Smooth muscle cell (in vitro differentiated cells): Measurements from ENCODE around the gene ABCC5. TPM values are rescaled to one million over a fixed set of nuclear protein-coding genes. Genes with fewer than 3 reads are reported as not detected.
"Not testable (repeated sequence)": the region's sequence is repeated elsewhere in the genome, so short reads cannot be mapped to it uniquely, and the experiment has no call there.

Source experiments
- DNase-seq: peaks from one replicate; lab custom pipeline; 2025; ENCODE audit not compliant: unreplicated experiment; lab: John Stamatoyannopoulos, UW
- H2AFZ ChIP-seq: fragments of 200-600 bp; sonication (generic); 2 replicates; pipeline ENCODE4 v1.6.0; 2016; ENCODE audit warnings: antibody characterized with exemption, low read depth, mild to moderate bottlenecking
- H3F3A ChIP-seq: fragments of 200-600 bp; sonication (generic); 2 replicates; pipeline ENCODE4 v1.6.0; 2017; ENCODE audit warnings: antibody characterized with exemption, low read depth
- H3K27ac ChIP-seq: fragments of 200-600 bp; sonication (generic); 2 replicates; pipeline ENCODE4 v1.5.1; 2016; ENCODE audit warnings: low read depth, mild to moderate bottlenecking
- H3K27me3 ChIP-seq: fragments of 200-600 bp; sonication (generic); 2 replicates; pipeline ENCODE4 v1.6.1; 2016; ENCODE audit warnings: low read depth, mild to moderate bottlenecking
- H3K36me3 ChIP-seq: fragments of 200-600 bp; sonication (generic); 2 replicates; pipeline ENCODE4 v1.5.1; 2016; ENCODE audit warnings: low read depth
- H3K4me1 ChIP-seq: fragments of 200-600 bp; sonication (generic); 2 replicates; pipeline ENCODE4 v1.5.1; 2016; ENCODE audit warnings: low read depth
- H3K4me2 ChIP-seq: fragments of 200-600 bp; sonication (generic); 2 replicates; pipeline ENCODE4 v1.6.0; 2016; ENCODE audit warnings: mild to moderate bottlenecking
- H3K4me3 ChIP-seq: fragments of 200-600 bp; sonication (generic); 2 replicates; pipeline ENCODE4 v1.5.1; 2016; ENCODE audit warnings: mild to moderate bottlenecking
- H3K79me2 ChIP-seq: fragments of 200-600 bp; sonication (generic); 2 replicates; pipeline ENCODE4 v1.6.0; 2016; ENCODE audit warnings: low read depth, mild to moderate bottlenecking
- H3K9ac ChIP-seq: fragments of 200-600 bp; sonication (generic); 2 replicates; pipeline ENCODE4 v1.6.0; 2016; ENCODE audit warnings: low read depth
- H3K9me3 ChIP-seq: fragments of 200-600 bp; sonication (generic); replicated peaks from 2 replicates; pipeline ENCODE4 v1.5.1; 2016; ENCODE audit warnings: low read depth
- H4K20me1 ChIP-seq: fragments of 200-600 bp; sonication (generic); 2 replicates; pipeline ENCODE4 v1.6.0; 2016; ENCODE audit warnings: low read depth
- CTCF ChIP-seq: fragments of 200-600 bp; sonication (generic); IDR thresholded peaks from 2 replicates; pipeline ENCODE4 v1.5.1; 2017; ENCODE audit warnings: borderline replicate concordance, mild to moderate bottlenecking, antibody characterized with exemption; ENCODE audit not compliant: insufficient read depth, poor library complexity, severe bottlenecking
- WGBS: methylation state at CpG from one replicate; pipeline ENCODE4 v1.1.7; 2016; ENCODE audit warnings: low lambda C conversion rate; 5-methylcytosine and 5-hydroxymethylcytosine counted together
- polyA plus RNA-seq: library from polyadenylated mRNA; unstranded; fragments of >200 nt; fragmentation: Nextera tagmentation; extraction: Ambion mirVana; gene quantifications from 2 replicates; pipeline ENCODE4 v1.2.1, GENCODE V29; 2016
- total RNA-seq: library from RNA; depleted of rRNA; stranded (reverse); fragments of >200 nt; gene quantifications from 2 replicates; pipeline ENCODE4 v1.2.3, GENCODE V29; 2014

The ABCC5 gene
- total and polyA plus RNA-seq, 2 experiments from 2014 or later = 18.2 to 20.0 TPM

DNA sequence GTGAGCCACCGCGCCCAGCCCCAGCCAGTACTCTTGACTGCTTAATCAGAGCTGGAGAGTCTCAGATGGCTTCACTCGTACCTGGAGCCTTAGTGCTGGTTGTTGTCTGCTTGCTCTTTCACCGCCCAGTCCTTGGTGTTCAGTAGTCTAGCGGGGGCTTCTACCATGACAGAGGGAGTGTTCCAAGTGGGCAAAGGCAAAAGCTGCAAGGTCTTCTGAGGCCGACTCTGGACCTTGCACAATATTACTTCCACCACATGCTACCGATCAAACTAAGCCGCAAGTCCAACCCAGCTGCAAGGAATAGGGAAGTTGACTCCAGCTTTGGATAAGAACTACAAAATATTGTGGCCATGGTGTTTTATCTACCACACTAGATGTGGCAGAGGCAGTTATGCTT lies 139.6 kb downstream of the ABCC5 start:
- TF ChIP-seq CTCF = no peak
- 98% methylated on average over 8 of the region's 8 CpGs for WGBS
- Histone ChIP-seq H3K9me3 (no peaks in the 10 kb centered on the region), H3K27ac (no peak overlapping the region), H3F3A (no peaks in the 10 kb centered on the region), H3K4me1 (peaks cover 8% of the 10 kb centered on the region), H3K79me2 (peaks cover 97% of the 10 kb centered on the region), H3K27me3 (no peaks in the 10 kb centered on the region), H2AFZ (no peak overlapping the region), H3K9ac (no peak overlapping the region), H3K4me3 (no peak overlapping the region), H4K20me1 (peaks cover 97% of the 10 kb centered on the region), H3K36me3 (no peaks in the 10 kb centered on the region), H3K4me2 (no peak overlapping the region)
- no peak for DNase-seq

- H3K79me2 ChIP-seq = peaks cover 97% of the 10 kb centered on the region
- not testable (repeated sequence) for H2AFZ ChIP-seq, H3F3A ChIP-seq, H3K4me1 ChIP-seq, H3K27me3 ChIP-seq, H3K27ac ChIP-seq, H3K4me2 ChIP-seq, H3K9me3 ChIP-seq, H3K9ac ChIP-seq, H3K4me3 ChIP-seq, DNase-seq, H3K36me3 ChIP-seq
- 82% methylated on average over 5 of the region's 5 CpGs for WGBS
- peaks cover 98% of the 10 kb centered on the region for H4K20me1 ChIP-seq
Observed at GRCh38 chr3:183877227-183877626, 140.5 kb downstream of the ABCC5 start.

DNA sequence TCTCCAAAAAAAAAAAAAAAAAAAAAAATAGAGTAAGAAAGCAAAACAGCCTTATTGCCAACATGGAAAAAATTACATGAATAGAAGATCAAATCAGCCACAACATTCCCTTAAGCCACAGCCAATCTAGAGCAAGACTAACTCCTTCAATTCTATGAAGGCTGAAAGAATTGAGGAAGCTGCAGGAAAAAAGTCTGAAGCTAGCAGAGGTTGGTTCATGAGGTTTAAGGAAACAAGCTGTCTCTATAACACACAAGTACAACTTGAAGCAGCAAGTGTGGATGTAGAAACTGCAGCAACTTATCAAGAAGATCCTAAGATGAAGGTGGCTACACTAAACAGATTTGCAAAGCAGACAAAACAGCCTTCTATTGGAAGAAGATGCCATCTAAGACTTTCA lies 142.3 kb downstream of the ABCC5 start:
- Histone ChIP-seq H3K4me2 (no peak overlapping the region), H3K4me1 (no peaks in the 10 kb centered on the region), H3K9me3 (no peaks in the 10 kb centered on the region), H3F3A (no peaks in the 10 kb centered on the region), H2AFZ (no peak overlapping the region), H3K9ac (no peak overlapping the region), H3K27me3 (no peaks in the 10 kb centered on the region), H3K36me3 (no peaks in the 10 kb centered on the region), H3K4me3 (no peak overlapping the region), H3K79me2 (peaks cover 98% of the 10 kb centered on the region), H4K20me1 (peaks cover 100% of the 10 kb centered on the region), H3K27ac (no peak overlapping the region)
- TF ChIP-seq CTCF = no peak
- no peak for DNase-seq

DNA sequence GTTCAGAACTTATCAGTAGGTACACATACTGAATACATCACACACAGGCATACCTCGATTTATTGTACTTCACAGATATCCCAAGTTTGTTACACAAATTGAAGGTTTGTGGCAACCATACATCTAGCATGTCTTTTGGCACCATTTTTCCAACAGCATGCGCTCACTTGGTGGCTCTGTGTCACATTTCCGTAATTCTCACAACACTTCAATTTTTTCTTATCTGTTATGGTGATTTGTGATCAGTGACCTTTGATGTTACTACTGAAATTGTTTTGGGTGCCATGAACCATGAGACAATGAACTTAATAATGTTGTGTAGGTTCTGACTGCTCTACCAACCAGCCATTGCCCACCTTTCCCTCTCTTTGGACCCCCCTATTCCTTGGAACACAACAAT lies 143.8 kb downstream of the ABCC5 start:
- H3K4me1 ChIP-seq = no peaks in the 10 kb centered on the region
- no peaks in the 10 kb centered on the region for H3K27me3 ChIP-seq
- DNase-seq = no peak
- H3K9ac ChIP-seq = no peak overlapping the region
- no peaks in the 10 kb centered on the region for H3K9me3 ChIP-seq
- H3K27ac ChIP-seq = no peak overlapping the region
- H4K20me1 ChIP-seq = peaks cover 99% of the 10 kb centered on the region
- H3K4me3 ChIP-seq = no peak overlapping the region
- no peaks in the 10 kb centered on the region for H3F3A ChIP-seq
- TF ChIP-seq CTCF = no peak
- peaks cover 90% of the 10 kb centered on the region for H3K79me2 ChIP-seq
- H2AFZ ChIP-seq = no peak overlapping the region
- WGBS = 96% methylated on average over 3 of the region's 3 CpGs
- H3K36me3 ChIP-seq = no peaks in the 10 kb centered on the region
- H3K4me2 ChIP-seq = no peak overlapping the region
